Measurements from ENCODE around the gene DGCR2.
"Not testable (repeated sequence)": the region's sequence is repeated elsewhere in the genome, so short reads cannot be mapped to it uniquely, and the experiment has no call there.

The DGCR2 gene

GRCh38 chr22:19084126-19084525, 38.1 kb downstream of the DGCR2 start:
- DNase-seq (ENCODE audit: low read depth): not testable (repeated sequence)

GRCh38 chr22:19082793-19083192, 39.4 kb downstream of the DGCR2 start:
- no peak for DNase-seq (ENCODE audit: low read depth)

- DNase-seq (ENCODE audit: low read depth): no peak
Measured at GRCh38 chr22:19082101-19082500, 40.1 kb downstream of the DGCR2 start.

GRCh38 chr22:19081351-19081750, 40.9 kb downstream of the DGCR2 start:
- DNase-seq (ENCODE audit: low read depth): no peak

- DNase-seq (ENCODE audit: low read depth): no peak
Measured at GRCh38 chr22:19080853-19081252, 41.4 kb downstream of the DGCR2 start.

- no peak for DNase-seq (ENCODE audit: low read depth)
Measured at GRCh38 chr22:19079691-19080090, 42.5 kb downstream of the DGCR2 start.

GRCh38 chr22:19075404-19075803, 46.8 kb downstream of the DGCR2 start:
- no peak for DNase-seq (ENCODE audit: low read depth)

GRCh38 chr22:19072853-19073252, 49.4 kb downstream of the DGCR2 start:
- not testable (repeated sequence) for DNase-seq (ENCODE audit: low read depth)

- no peak for DNase-seq (ENCODE audit: low read depth)
Measured at GRCh38 chr22:19070397-19071169, 51.6 kb downstream of the DGCR2 start.

- DNase-seq (ENCODE audit: low read depth): no peak
Measured at GRCh38 chr22:19069451-19069850, 52.8 kb downstream of the DGCR2 start.

- no peak for DNase-seq (ENCODE audit: low read depth)
Measured at GRCh38 chr22:19068784-19069271, 53.4 kb downstream of the DGCR2 start.

GRCh38 chr22:19067696-19068348, 54.4 kb downstream of the DGCR2 start:
- no peak for DNase-seq (ENCODE audit: low read depth)

- DNase-seq (ENCODE audit: low read depth): no peak
Measured at GRCh38 chr22:19066531-19067271, 55.5 kb downstream of the DGCR2 start.

GRCh38 chr22:19065929-19066328, 56.3 kb downstream of the DGCR2 start:
- DNase-seq (ENCODE audit: low read depth): no peak

- no peak for DNase-seq (ENCODE audit: low read depth)
Measured at GRCh38 chr22:19065298-19065859, 56.8 kb downstream of the DGCR2 start.

- DNase-seq (ENCODE audit: low read depth): no peak
Measured at GRCh38 chr22:19064354-19065054, 57.7 kb downstream of the DGCR2 start.

- DNase-seq (ENCODE audit: low read depth): no peak
Measured at GRCh38 chr22:19063581-19064353, 58.4 kb downstream of the DGCR2 start.

GRCh38 chr22:19062943-19063308, 59.3 kb downstream of the DGCR2 start:
- no peak for DNase-seq (ENCODE audit: low read depth)

- no peak for DNase-seq (ENCODE audit: low read depth)
Measured at GRCh38 chr22:19062139-19062942, 59.9 kb downstream of the DGCR2 start.

- DNase-seq (ENCODE audit: low read depth): no peak
Measured at GRCh38 chr22:19061471-19062138, 60.6 kb downstream of the DGCR2 start.

Measured in stimulated activated CD8-positive, alpha-beta memory T cell treated with anti-CD3 and anti-CD28 coated beads, Interleukin-12 subunit alpha, Interleukin-12 subunit beta, amount 100 ng/mL, for 4 hours (primary cell).